GM23338 (cell line): ENCODE measurements around the gene CYGB. TPM values are rescaled to one million over a fixed set of nuclear protein-coding genes. Genes with fewer than 3 reads are reported as not detected.

Source experiments
- ATAC-seq: fragments of 200-7000 bp; cut with Tn5 transposase; 3 replicates; pipeline ENCODE4 v1.9.1; 2020
- DNase-seq: peaks from one replicate; pipeline ENCODE4 v3.0.0-alpha.2; 2015; ENCODE audit warnings: low spot score
- H2AFZ ChIP-seq: fragments of 200-600 bp; sonication (generic); 2 replicates; pipeline ENCODE4 v1.8.0; 2016; ENCODE audit warnings: antibody characterized with exemption, mild to moderate bottlenecking, moderate library complexity
- H3F3A ChIP-seq: fragments of 200-600 bp; sonication (generic); replicated peaks from 2 replicates; pipeline ENCODE4 v1.8.0; 2017; ENCODE audit warnings: antibody characterized with exemption, mixed run types, low read depth
- H3K27ac ChIP-seq: fragments of 200-600 bp; sonication (generic); 2 replicates; pipeline ENCODE4 v1.6.1; 2016; ENCODE audit warnings: low read depth
- H3K27me3 ChIP-seq: fragments of 200-600 bp; sonication (generic); 2 replicates; pipeline ENCODE4 v1.8.0; 2016; ENCODE audit warnings: mild to moderate bottlenecking, mixed run types, moderate library complexity; ENCODE audit not compliant: insufficient read depth
- H3K36me3 ChIP-seq: fragments of 200-600 bp; sonication (generic); 2 replicates; pipeline ENCODE4 v1.8.0; 2016; ENCODE audit warnings: mild to moderate bottlenecking; ENCODE audit not compliant: insufficient read depth
- H3K4me1 ChIP-seq: fragments of 200-600 bp; sonication (generic); 2 replicates; pipeline ENCODE4 v1.8.0; 2016; ENCODE audit warnings: mild to moderate bottlenecking, moderate library complexity; ENCODE audit not compliant: insufficient read depth
- H3K4me2 ChIP-seq: fragments of 200-600 bp; sonication (generic); 2 replicates; pipeline ENCODE4 v1.7.1; 2017; ENCODE audit warnings: mixed run types
- H3K4me3 ChIP-seq: fragments of 200-600 bp; sonication (generic); 2 replicates; pipeline ENCODE4 v1.6.1; 2016; ENCODE audit warnings: mixed run types
- H3K79me2 ChIP-seq: fragments of 200-600 bp; sonication (generic); replicated peaks from 2 replicates; pipeline ENCODE4 v1.8.0; 2017; ENCODE audit warnings: mild to moderate bottlenecking; ENCODE audit not compliant: insufficient read depth
- H3K9me2 ChIP-seq: fragments of 200-600 bp; sonication (generic); 2 replicates; pipeline ENCODE4 v1.8.0; 2017; ENCODE audit not compliant: insufficient read depth
- H4K20me1 ChIP-seq: fragments of 200-600 bp; sonication (generic); replicated peaks from 2 replicates; pipeline ENCODE4 v1.8.0; 2017; ENCODE audit warnings: mild to moderate bottlenecking; ENCODE audit not compliant: insufficient read depth
- H3K27ac Mint-ChIP-seq: 2 replicates; pipeline ENCODE4 v1.8.0; 2020; ENCODE audit warnings: inconsistent platforms, mild to moderate bottlenecking, moderate library complexity, mixed read lengths
- H3K27me3 Mint-ChIP-seq: 3 replicates; pipeline ENCODE4 v1.8.0; 2022; ENCODE audit warnings: low read depth, mild to moderate bottlenecking, moderate library complexity, mixed read lengths, inconsistent platforms; ENCODE audit not compliant: insufficient read depth, poor library complexity
- H3K36me3 Mint-ChIP-seq: 3 replicates; pipeline ENCODE4 v1.8.0; 2021; ENCODE audit warnings: low read depth, mild to moderate bottlenecking, inconsistent platforms, moderate library complexity, mixed read lengths
- H3K4me1 Mint-ChIP-seq: 3 replicates; pipeline ENCODE4 v1.8.0; 2020; ENCODE audit warnings: mild to moderate bottlenecking, inconsistent platforms, mixed read lengths
- H3K4me3 Mint-ChIP-seq: 3 replicates; pipeline ENCODE4 v1.8.0; 2021; ENCODE audit warnings: moderate library complexity, mild to moderate bottlenecking, inconsistent platforms, mixed read lengths
- H3K9me3 Mint-ChIP-seq: 3 replicates; pipeline ENCODE4 v1.8.0; 2020; ENCODE audit warnings: moderate library complexity, mild to moderate bottlenecking, inconsistent platforms, mixed read lengths
- CREB1 ChIP-seq: fragments of 250-450 bp; sonication (Bioruptor Pico); IDR thresholded peaks from 2 replicates; pipeline ENCODE4 v1.5.0; 2020; ENCODE audit warnings: low read depth, mild to moderate bottlenecking, moderate library complexity
- EZH2 ChIP-seq: fragments of 200-600 bp; sonication (generic); IDR thresholded peaks from one replicate; pipeline ENCODE4 v1.8.0; 2017; ENCODE audit warnings: antibody characterized with exemption, mild to moderate bottlenecking, low read depth; ENCODE audit not compliant: unreplicated experiment
- EZH2phosphoT487 ChIP-seq: fragments of 200-600 bp; sonication (generic); IDR thresholded peaks from one replicate; pipeline ENCODE4 v1.8.1; 2018; ENCODE audit warnings: antibody characterized with exemption; ENCODE audit not compliant: unreplicated experiment
- JUNB ChIP-seq: IDR thresholded peaks from one replicate; pipeline ENCODE4 v1.6.1; 2016; ENCODE audit warnings: antibody characterized with exemption; ENCODE audit not compliant: unreplicated experiment
- NANOG ChIP-seq: IDR thresholded peaks from 2 replicates; pipeline ENCODE4 v1.6.1; 2016; ENCODE audit warnings: antibody characterized with exemption, borderline replicate concordance
- POLR2AphosphoS5 ChIP-seq: IDR thresholded peaks from 2 replicates; pipeline ENCODE4 v1.6.1; 2016; ENCODE audit warnings: antibody characterized with exemption, low read depth
- STAT1 ChIP-seq: IDR thresholded peaks from one replicate; pipeline ENCODE4 v1.6.1; 2016; ENCODE audit warnings: antibody characterized with exemption; ENCODE audit not compliant: unreplicated experiment
- ZNF114 ChIP-seq: fragments of 250-450 bp; sonication (Bioruptor Pico); IDR thresholded peaks from 2 replicates; pipeline ENCODE4 v1.5.0; 2020; ENCODE audit warnings: mild to moderate bottlenecking, moderate library complexity
- ZNF331 ChIP-seq: fragments of 250-450 bp; sonication (Bioruptor Pico); IDR thresholded peaks from 2 replicates; pipeline ENCODE4 v1.5.0; 2020; ENCODE audit warnings: low read depth, mild to moderate bottlenecking, moderate library complexity
- ZNF462 ChIP-seq: fragments of 250-450 bp; sonication (Bioruptor Pico); IDR thresholded peaks from 2 replicates; pipeline ENCODE4 v1.5.0; 2020; ENCODE audit warnings: mild to moderate bottlenecking, moderate library complexity
- polyA plus RNA-seq: library from polyadenylated mRNA; unstranded; fragments of >200 nt; fragmentation: Nextera tagmentation; extraction: Ambion mirVana; gene quantifications from 2 replicates; pipeline ENCODE4 v1.2.1, GENCODE V29; 2016
- total RNA-seq: library from RNA; depleted of rRNA; stranded (reverse); fragments of >200 nt; shearing (Covaris generic); gene quantifications from 2 replicates; pipeline ENCODE4 v1.2.3, GENCODE V29; 2014
- TF ChIP-seq, protein P1 (sequence below), 2 experiments: fragments of 200-600 bp in 1 of 2; sonication (generic) in 1 of 2; conservative IDR thresholded peaks; 2 replicates each; pipeline versions ENCODE4 v1.5.1 to v1.6.1; 2016 to 2017; ENCODE audit warnings: antibody characterized with exemption in 2 of 2, low read depth in 2 of 2, mild to moderate bottlenecking in 2 of 2, moderate library complexity in 1 of 2
- TF ChIP-seq, protein P2 (sequence below): IDR thresholded peaks from 2 replicates; pipeline ENCODE4 v1.6.1; 2016; ENCODE audit warnings: antibody characterized with exemption
- TF ChIP-seq, protein P3 (sequence below): IDR thresholded peaks from one replicate; pipeline ENCODE4 v1.6.1; 2018; ENCODE audit warnings: antibody characterized with exemption; ENCODE audit not compliant: unreplicated experiment

Gene CYGB
- total and polyA plus RNA-seq, 2 experiments from 2014 or later = 1.2 to 1.7 TPM

DNA sequence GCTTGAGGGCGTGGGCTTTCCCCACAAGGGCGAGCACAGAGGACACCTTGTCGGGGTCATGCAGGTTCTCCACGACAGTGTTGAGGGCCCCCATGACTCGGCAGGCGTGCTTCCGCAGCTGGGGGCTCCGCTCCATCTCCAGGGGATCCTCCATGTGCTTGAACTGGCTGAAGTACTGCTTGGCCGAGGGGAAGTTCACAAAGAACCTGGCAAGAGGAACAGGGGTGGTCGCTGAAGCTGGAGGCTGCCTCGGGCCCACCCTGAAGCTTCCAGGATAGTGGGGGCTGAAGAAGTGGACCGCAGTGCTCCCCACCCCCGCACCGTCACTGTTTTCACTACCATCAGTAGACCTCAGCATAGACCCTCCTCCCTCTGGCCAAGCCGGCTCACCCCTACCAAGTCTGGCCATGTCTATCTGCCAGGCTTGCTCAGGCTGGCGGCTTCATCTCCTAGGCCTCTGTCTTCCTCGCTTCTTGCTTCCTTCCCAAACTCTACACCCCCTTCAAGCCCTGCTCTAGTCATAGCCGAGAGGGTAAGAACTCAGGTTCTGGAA lies 5.9 kb downstream of the CYGB start:
- H3K36me3 ChIP-seq = no peaks in the 10 kb centered on the region
- H3K4me1 ChIP-seq = peaks cover 9% of the 10 kb centered on the region; the same call in 1 of the 2 replicates
- no peak overlapping the region for H2AFZ ChIP-seq
- ATAC-seq = no peak
- H3K9me3 Mint-ChIP-seq = no peaks in the 10 kb centered on the region
- no peak overlapping the region for H3K4me2 ChIP-seq
- H3K27me3 Mint-ChIP-seq = peaks cover 21% of the 10 kb centered on the region
- peaks cover 14% of the 10 kb centered on the region for H3K27me3 ChIP-seq
- 0 out of 2 replicates have a peak, but pooled peaks cover 5% of the 10 kb centered on the region for H3F3A ChIP-seq
- H3K4me3 ChIP-seq = no peak overlapping the region
- TF ChIP-seq STAT1 (no peak), ZNF331 (no peak), EZH2 (no peak), EZH2phosphoT487 (no peak), ZNF462 (no peak), CREB1 (CRISPR knock-in tag) (no peak), ZNF114 (CRISPR knock-in tag) (no peak), NANOG (no peak), POLR2AphosphoS5 (no peak), JUNB (no peak)
- TF ChIP-seq, protein P1, sequence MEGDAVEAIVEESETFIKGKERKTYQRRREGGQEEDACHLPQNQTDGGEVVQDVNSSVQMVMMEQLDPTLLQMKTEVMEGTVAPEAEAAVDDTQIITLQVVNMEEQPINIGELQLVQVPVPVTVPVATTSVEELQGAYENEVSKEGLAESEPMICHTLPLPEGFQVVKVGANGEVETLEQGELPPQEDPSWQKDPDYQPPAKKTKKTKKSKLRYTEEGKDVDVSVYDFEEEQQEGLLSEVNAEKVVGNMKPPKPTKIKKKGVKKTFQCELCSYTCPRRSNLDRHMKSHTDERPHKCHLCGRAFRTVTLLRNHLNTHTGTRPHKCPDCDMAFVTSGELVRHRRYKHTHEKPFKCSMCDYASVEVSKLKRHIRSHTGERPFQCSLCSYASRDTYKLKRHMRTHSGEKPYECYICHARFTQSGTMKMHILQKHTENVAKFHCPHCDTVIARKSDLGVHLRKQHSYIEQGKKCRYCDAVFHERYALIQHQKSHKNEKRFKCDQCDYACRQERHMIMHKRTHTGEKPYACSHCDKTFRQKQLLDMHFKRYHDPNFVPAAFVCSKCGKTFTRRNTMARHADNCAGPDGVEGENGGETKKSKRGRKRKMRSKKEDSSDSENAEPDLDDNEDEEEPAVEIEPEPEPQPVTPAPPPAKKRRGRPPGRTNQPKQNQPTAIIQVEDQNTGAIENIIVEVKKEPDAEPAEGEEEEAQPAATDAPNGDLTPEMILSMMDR (conservative IDR thresholded peaks at IDR 0.05; ENCODE audit: low read depth in 2 of 2) = no peak
- TF ChIP-seq, protein P2, sequence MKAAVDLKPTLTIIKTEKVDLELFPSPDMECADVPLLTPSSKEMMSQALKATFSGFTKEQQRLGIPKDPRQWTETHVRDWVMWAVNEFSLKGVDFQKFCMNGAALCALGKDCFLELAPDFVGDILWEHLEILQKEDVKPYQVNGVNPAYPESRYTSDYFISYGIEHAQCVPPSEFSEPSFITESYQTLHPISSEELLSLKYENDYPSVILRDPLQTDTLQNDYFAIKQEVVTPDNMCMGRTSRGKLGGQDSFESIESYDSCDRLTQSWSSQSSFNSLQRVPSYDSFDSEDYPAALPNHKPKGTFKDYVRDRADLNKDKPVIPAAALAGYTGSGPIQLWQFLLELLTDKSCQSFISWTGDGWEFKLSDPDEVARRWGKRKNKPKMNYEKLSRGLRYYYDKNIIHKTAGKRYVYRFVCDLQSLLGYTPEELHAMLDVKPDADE = no peak
- TF ChIP-seq, protein P3, sequence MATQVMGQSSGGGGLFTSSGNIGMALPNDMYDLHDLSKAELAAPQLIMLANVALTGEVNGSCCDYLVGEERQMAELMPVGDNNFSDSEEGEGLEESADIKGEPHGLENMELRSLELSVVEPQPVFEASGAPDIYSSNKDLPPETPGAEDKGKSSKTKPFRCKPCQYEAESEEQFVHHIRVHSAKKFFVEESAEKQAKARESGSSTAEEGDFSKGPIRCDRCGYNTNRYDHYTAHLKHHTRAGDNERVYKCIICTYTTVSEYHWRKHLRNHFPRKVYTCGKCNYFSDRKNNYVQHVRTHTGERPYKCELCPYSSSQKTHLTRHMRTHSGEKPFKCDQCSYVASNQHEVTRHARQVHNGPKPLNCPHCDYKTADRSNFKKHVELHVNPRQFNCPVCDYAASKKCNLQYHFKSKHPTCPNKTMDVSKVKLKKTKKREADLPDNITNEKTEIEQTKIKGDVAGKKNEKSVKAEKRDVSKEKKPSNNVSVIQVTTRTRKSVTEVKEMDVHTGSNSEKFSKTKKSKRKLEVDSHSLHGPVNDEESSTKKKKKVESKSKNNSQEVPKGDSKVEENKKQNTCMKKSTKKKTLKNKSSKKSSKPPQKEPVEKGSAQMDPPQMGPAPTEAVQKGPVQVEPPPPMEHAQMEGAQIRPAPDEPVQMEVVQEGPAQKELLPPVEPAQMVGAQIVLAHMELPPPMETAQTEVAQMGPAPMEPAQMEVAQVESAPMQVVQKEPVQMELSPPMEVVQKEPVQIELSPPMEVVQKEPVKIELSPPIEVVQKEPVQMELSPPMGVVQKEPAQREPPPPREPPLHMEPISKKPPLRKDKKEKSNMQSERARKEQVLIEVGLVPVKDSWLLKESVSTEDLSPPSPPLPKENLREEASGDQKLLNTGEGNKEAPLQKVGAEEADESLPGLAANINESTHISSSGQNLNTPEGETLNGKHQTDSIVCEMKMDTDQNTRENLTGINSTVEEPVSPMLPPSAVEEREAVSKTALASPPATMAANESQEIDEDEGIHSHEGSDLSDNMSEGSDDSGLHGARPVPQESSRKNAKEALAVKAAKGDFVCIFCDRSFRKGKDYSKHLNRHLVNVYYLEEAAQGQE = no peak
- H3K9me2 ChIP-seq = no peaks in the 10 kb centered on the region
- H3K4me1 Mint-ChIP-seq = peaks cover 30% of the 10 kb centered on the region
- H3K4me3 Mint-ChIP-seq = no peak overlapping the region; the same call in 2 of the 3 replicates
- DNase-seq = no peak
- H3K79me2 ChIP-seq = no peaks in the 10 kb centered on the region
- H3K27ac ChIP-seq = no peak overlapping the region
- no peak overlapping the region for H3K27ac Mint-ChIP-seq
- no peaks in the 10 kb centered on the region for H4K20me1 ChIP-seq
- H3K36me3 Mint-ChIP-seq = no peaks in the 10 kb centered on the region
